NB4 (cell line): ENCODE results near the gene MYH6.

Experiments
- CTCF ChIP-seq: IDR thresholded peaks from one replicate; pipeline ENCODE4 v1.5.1; 2012; ENCODE audit warnings: low read depth, low read length
- MAX ChIP-seq: IDR thresholded peaks from 2 replicates; pipeline ENCODE4 v1.6.1; 2011; ENCODE audit warnings: low read depth, low read length
- POLR2A ChIP-seq: IDR thresholded peaks from 2 replicates; pipeline ENCODE4 v1.6.1; 2011; ENCODE audit warnings: mild to moderate bottlenecking; ENCODE audit not compliant: insufficient read length; ENCODE audit errors: extremely low read depth

DNA sequence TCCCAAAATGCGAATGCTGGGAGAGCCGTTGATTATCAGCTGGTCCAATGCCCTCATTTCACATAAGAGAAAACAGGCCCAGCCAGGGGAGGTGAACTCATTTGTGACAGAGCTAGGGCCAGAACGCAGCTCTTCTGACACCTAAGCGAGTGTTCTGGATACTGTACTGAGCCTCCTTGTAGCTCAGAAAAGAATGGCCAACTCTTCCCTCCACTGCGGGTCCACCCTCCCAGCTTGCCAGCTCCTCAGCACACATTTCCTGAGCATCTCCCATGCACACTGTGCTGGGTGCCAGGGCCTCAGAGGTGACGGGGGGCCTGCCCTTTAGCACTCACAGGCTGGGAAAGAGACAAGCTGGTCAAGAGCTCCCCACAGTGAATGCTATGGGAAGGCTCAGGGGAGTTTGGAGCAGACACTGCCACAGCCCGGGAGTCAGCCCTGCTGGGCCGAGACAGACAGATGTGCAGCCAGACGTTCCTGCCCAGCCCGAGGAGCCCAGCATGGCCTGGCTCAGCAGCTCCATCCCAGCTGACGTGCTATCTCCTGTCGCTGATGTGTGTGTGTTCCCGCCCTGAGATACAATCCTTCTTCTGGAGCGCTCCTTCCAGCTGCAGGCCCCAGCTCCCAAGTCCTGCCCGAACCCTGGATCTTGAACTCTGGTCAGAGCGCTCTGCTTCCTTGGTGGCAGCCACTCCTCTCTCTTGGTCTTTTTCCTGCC is 27.7 kb downstream of the MYH6 start:
- TF ChIP-seq CTCF (no peak), POLR2A (no peak), MAX (no peak)
